Endothelial cell of umbilical vein (primary cell): ENCODE results near the gene CAMK2N2. TPM values are rescaled to one million over a fixed set of nuclear protein-coding genes. Genes with fewer than 3 reads are reported as not detected.

ENCODE experiments used
- BruUV-seq: library from RNA; stranded (reverse); fragments of 400-500 nt; replicated peaks from 2 replicates; lab custom pipeline; 2021; lab: Mats Ljungman, UMichigan
- CTCF ChIA-PET: fragments of 300-600, 350-600 bp; sonication (Branson Sonifier 250); formaldehyde crosslinking; loops from one replicate; lab custom pipeline; 2021; ENCODE audit warnings: antibody characterized with exemption, inconsistent platforms; lab: Charles Lee
- POLR2A ChIA-PET: fragments of 300-600, 350-600 bp; sonication (Branson Sonifier 250); formaldehyde crosslinking; loops from one replicate; lab custom pipeline; 2021; ENCODE audit warnings: antibody characterized with exemption, inconsistent platforms; lab: Charles Lee
- DNase-seq: peaks from one replicate; pipeline ENCODE4 v3.0.0-alpha.2; 2011; ENCODE audit warnings: low read depth, low spot score
- FAIRE-seq: peaks from 2 replicates; lab custom pipeline; 2011; peaks lifted over from hg19 to GRCh38; lab: Jason Lieb, UNC
- H2AFZ ChIP-seq: 2 replicates; pipeline ENCODE4 v1.6.0; 2012; ENCODE audit warnings: low read depth, low read length, control low read depth, inconsistent platforms
- H3K27ac ChIP-seq: 2 replicates; pipeline ENCODE4 v1.5.1; 2011; ENCODE audit warnings: low read depth, mild to moderate bottlenecking, control low read depth, low read length, moderate library complexity; ENCODE audit not compliant: insufficient read depth
- H3K27me3 ChIP-seq, 2 experiments: 2 replicates each; pipeline versions ENCODE4 v1.6.0 to v1.6.1; 2011; ENCODE audit warnings: low read length in 2 of 2, mixed read lengths in 1 of 2; ENCODE audit not compliant: control insufficient read depth in 2 of 2, insufficient read depth in 2 of 2
- H3K36me3 ChIP-seq, 2 experiments: 2 replicates in 1 of 2; 3 replicates in 1 of 2; pipeline ENCODE4 v1.5.1; 2011; ENCODE audit warnings: low read length in 2 of 2, mild to moderate bottlenecking in 1 of 2, moderate library complexity in 1 of 2; ENCODE audit not compliant: control insufficient read depth in 2 of 2, insufficient read depth in 2 of 2; ENCODE audit errors: extremely low read depth in 1 of 2
- H3K4me1 ChIP-seq: 3 replicates; pipeline ENCODE4 v1.5.1; 2011; ENCODE audit warnings: mild to moderate bottlenecking, low read length; ENCODE audit not compliant: control insufficient read depth, insufficient read depth; ENCODE audit errors: extremely low read depth
- H3K4me2 ChIP-seq: 2 replicates; pipeline ENCODE4 v1.6.1; 2011; ENCODE audit warnings: low read length, control low read depth, mixed read lengths; ENCODE audit not compliant: insufficient read depth
- H3K4me3 ChIP-seq, 3 experiments: fragments of 200-600 bp in 1 of 3; sonication (generic), shearing (Covaris generic) in 1 of 3; replicated peaks in 1 of 3; 2 replicates each; pipeline ENCODE4 v1.5.1; 2011 to 2016; ENCODE audit warnings: control low read depth in 3 of 3, low read length in 3 of 3, mild to moderate bottlenecking in 2 of 3, inconsistent platforms in 1 of 3, low read depth in 1 of 3, moderate library complexity in 1 of 3; ENCODE audit not compliant: insufficient read depth in 1 of 3
- H3K79me2 ChIP-seq: 2 replicates; pipeline ENCODE4 v1.6.0; 2012; ENCODE audit warnings: low read length, inconsistent platforms; ENCODE audit not compliant: control insufficient read depth, insufficient read depth
- H3K9ac ChIP-seq: replicated peaks from 2 replicates; pipeline ENCODE3; 2011; ENCODE audit warnings: low read length, control low read depth; ENCODE audit not compliant: insufficient read depth; ENCODE audit errors: extremely low read depth
- H3K9me1 ChIP-seq: replicated peaks from 3 replicates; pipeline ENCODE4 v1.6.0; 2011; ENCODE audit warnings: mild to moderate bottlenecking, low read length; ENCODE audit not compliant: control insufficient read depth, insufficient read depth; ENCODE audit errors: extremely low read depth
- H3K9me3 ChIP-seq: replicated peaks from 2 replicates; pipeline ENCODE4 v1.5.1; 2012; ENCODE audit warnings: low read length, inconsistent platforms; ENCODE audit not compliant: control insufficient read depth, insufficient read depth
- H4K20me1 ChIP-seq: replicated peaks from 2 replicates; pipeline ENCODE3; 2011; ENCODE audit warnings: mild to moderate bottlenecking, low read length; ENCODE audit not compliant: control insufficient read depth, insufficient read depth; ENCODE audit errors: extremely low read depth
- CTCF ChIP-seq, 2 donors: IDR thresholded peaks; 1 replicate in 1 of 2; 2 replicates in 1 of 2; pipeline ENCODE4 v1.5.1; 2011; ENCODE audit warnings: low read length in 2 of 2, mild to moderate bottlenecking in 2 of 2, moderate library complexity in 2 of 2, control low read depth in 1 of 2, inconsistent platforms in 1 of 2, low read depth in 1 of 2; ENCODE audit not compliant: insufficient read depth in 1 of 2; ENCODE audit errors: extremely low read depth in 1 of 2
- FOS ChIP-seq: IDR thresholded peaks from 2 replicates; pipeline ENCODE4 v1.6.1; 2011; ENCODE audit warnings: mild to moderate bottlenecking, low read length, moderate library complexity, borderline replicate concordance; ENCODE audit not compliant: insufficient read depth
- GATA2 ChIP-seq: IDR thresholded peaks from 2 replicates; pipeline ENCODE4 v1.7.0; 2011; ENCODE audit warnings: low read depth, mild to moderate bottlenecking, moderate library complexity, mixed read lengths, low read length; ENCODE audit not compliant: insufficient read length, insufficient read depth
- JUN ChIP-seq: IDR thresholded peaks from 2 replicates; pipeline ENCODE4 v1.6.1; 2011; ENCODE audit warnings: borderline replicate concordance, low read depth; ENCODE audit not compliant: insufficient read length, insufficient read depth
- MAX ChIP-seq: IDR thresholded peaks from 2 replicates; pipeline ENCODE4 v1.6.1; 2011; ENCODE audit not compliant: insufficient read depth, insufficient read length
- MYC ChIP-seq: IDR thresholded peaks from one replicate; pipeline ENCODE4 v1.6.1; 2011; ENCODE audit warnings: mild to moderate bottlenecking, low read depth, low read length
- POLR2A ChIP-seq: IDR thresholded peaks from 2 replicates; pipeline ENCODE4 v1.6.1; 2012; ENCODE audit warnings: low read depth, mild to moderate bottlenecking, control low read depth, low read length
- POLR2AphosphoS5 ChIP-seq: IDR thresholded peaks from 2 replicates; pipeline ENCODE4 v1.6.1; 2012; ENCODE audit warnings: low read depth, mild to moderate bottlenecking, control low read depth, low read length, moderate library complexity; ENCODE audit not compliant: insufficient read depth
- dilution Hi-C: fragments of 300-500 bp; cut with MboI; formaldehyde crosslinking; loops from one replicate; pipeline ENCODE4 v1.15.0; 2019; ENCODE audit warnings: low sequenced_read_pairs; ENCODE audit not compliant: extremely low pct_ligation_motif_present
- intact Hi-C: fragments of 100-400 bp; cut with micrococcal nuclease; formaldehyde crosslinking; loops from one replicate; pipeline ENCODE4 v1.10.0; 2022
- polyA plus RNA-seq, 4 experiments: library from polyadenylated mRNA; depleted of rRNA in 3 of 4; stranded (reverse) in 3 of 4; unstranded in 1 of 4; fragments of >200 nt; gene quantifications; 2 replicates each; pipeline versions ENCODE4 v1.2.1 to v1.2.3, GENCODE V29; 2011 to 2012; ENCODE audit warnings: missing spikeins in 1 of 4
- total RNA-seq: library from RNA; stranded (reverse); gene quantifications from 2 replicates; pipeline ENCODE4 v1.2.3, GENCODE V29; 2021

Gene CAMK2N2
- total and polyA plus RNA-seq, 2 donors (not counting 3 experiments of a cell fraction or from before 2014, with no cell fraction given), result 0.11 TPM; not detected in 1

GRCh38 chr3:184275381-184275701 lies 14.0 kb upstream of the CAMK2N2 start:
- DNase-seq (no peak), FAIRE-seq (no peak)
- Histone ChIP-seq H3K9me3 (no peaks in the 10 kb centered on the region), H3K4me1 (no peaks in the 10 kb centered on the region), H2AFZ (no peak overlapping the region), H3K9me1 (no peaks in the 10 kb centered on the region), H3K27ac (no peak overlapping the region), H3K4me3 (no peak overlapping the region), H3K27me3 (peaks cover 28 to 38% of the 10 kb centered on the region in 2 experiments), H3K4me2 (no peak overlapping the region), H3K9ac (no peak overlapping the region), H3K36me3 (no peaks in the 10 kb centered on the region), H3K79me2 (no peaks in the 10 kb centered on the region), H4K20me1 (no peaks in the 10 kb centered on the region)
- ChIA-PET CTCF (no interaction called here), POLR2A (no interaction called here)
- dilution Hi-C loops (no loop called here), intact Hi-C loops (no loop called here)
- no TSS peak for BruUV-seq
- no peak for TF ChIP-seq CTCF (IDR thresholded peaks at IDR 0.05; ENCODE audit: extremely low read depth in 1 of 2, insufficient read depth in 1 of 2, low read depth in 1 of 2, low read length in 2 of 2)
- TF ChIP-seq FOS, result no peak
- TF ChIP-seq GATA2, result no peak
- no peak for TF ChIP-seq MAX
- no peak for TF ChIP-seq JUN
- TF ChIP-seq POLR2A, result no peak
- no peak for TF ChIP-seq POLR2AphosphoS5
- TF ChIP-seq MYC, result no peak
